NB4 (cell line): Measurements from ENCODE around the gene BTBD9.

Experiments used
- MYC ChIP-seq: IDR thresholded peaks from 2 replicates; pipeline ENCODE4 v1.6.1; 2011; ENCODE audit warnings: low read depth, low read length
- POLR2A ChIP-seq: IDR thresholded peaks from 2 replicates; pipeline ENCODE4 v1.6.1; 2011; ENCODE audit warnings: mild to moderate bottlenecking; ENCODE audit not compliant: insufficient read length; ENCODE audit errors: extremely low read depth
- TF ChIP-seq, protein P1 (sequence below): IDR thresholded peaks from one replicate; pipeline ENCODE4 v1.5.1; 2012; ENCODE audit warnings: low read depth, low read length

DNA sequence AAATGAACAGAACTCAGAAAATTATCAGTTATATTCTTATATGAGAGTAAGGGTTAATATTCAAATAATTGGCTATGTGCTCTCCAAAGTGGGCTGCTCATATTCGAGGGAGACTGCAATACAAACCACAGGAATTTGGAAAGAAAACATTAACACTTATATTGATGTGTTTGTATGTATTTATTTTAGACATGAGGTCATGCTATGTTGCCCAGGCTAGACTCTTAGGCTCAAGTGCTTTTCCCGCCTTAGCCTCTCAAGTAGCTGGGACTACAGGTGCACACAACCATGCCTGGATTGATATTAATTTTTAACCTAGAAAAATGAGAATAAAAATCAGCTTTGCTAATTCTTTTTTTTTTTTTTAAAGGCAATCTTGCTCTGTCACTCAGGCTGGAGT, 35.0 kb downstream of the BTBD9 start:
- TF ChIP-seq, protein P1, sequence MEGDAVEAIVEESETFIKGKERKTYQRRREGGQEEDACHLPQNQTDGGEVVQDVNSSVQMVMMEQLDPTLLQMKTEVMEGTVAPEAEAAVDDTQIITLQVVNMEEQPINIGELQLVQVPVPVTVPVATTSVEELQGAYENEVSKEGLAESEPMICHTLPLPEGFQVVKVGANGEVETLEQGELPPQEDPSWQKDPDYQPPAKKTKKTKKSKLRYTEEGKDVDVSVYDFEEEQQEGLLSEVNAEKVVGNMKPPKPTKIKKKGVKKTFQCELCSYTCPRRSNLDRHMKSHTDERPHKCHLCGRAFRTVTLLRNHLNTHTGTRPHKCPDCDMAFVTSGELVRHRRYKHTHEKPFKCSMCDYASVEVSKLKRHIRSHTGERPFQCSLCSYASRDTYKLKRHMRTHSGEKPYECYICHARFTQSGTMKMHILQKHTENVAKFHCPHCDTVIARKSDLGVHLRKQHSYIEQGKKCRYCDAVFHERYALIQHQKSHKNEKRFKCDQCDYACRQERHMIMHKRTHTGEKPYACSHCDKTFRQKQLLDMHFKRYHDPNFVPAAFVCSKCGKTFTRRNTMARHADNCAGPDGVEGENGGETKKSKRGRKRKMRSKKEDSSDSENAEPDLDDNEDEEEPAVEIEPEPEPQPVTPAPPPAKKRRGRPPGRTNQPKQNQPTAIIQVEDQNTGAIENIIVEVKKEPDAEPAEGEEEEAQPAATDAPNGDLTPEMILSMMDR = no peak
- no peak for TF ChIP-seq POLR2A
- no peak for TF ChIP-seq MYC
